Activated naive CD4-positive, alpha-beta T cell treated with Interleukin-2 at 50 U/mL for 16 hours (primary cell): ENCODE results near the gene DTD1.
A peak's percentile ranks its signal among the peaks of the same experiment; 100 is the strongest.

ENCODE experiments used
- DNase-seq: peaks from one replicate; pipeline ENCODE4 v3.0.0-alpha.2; 2020

DTD1 gene

DNA sequence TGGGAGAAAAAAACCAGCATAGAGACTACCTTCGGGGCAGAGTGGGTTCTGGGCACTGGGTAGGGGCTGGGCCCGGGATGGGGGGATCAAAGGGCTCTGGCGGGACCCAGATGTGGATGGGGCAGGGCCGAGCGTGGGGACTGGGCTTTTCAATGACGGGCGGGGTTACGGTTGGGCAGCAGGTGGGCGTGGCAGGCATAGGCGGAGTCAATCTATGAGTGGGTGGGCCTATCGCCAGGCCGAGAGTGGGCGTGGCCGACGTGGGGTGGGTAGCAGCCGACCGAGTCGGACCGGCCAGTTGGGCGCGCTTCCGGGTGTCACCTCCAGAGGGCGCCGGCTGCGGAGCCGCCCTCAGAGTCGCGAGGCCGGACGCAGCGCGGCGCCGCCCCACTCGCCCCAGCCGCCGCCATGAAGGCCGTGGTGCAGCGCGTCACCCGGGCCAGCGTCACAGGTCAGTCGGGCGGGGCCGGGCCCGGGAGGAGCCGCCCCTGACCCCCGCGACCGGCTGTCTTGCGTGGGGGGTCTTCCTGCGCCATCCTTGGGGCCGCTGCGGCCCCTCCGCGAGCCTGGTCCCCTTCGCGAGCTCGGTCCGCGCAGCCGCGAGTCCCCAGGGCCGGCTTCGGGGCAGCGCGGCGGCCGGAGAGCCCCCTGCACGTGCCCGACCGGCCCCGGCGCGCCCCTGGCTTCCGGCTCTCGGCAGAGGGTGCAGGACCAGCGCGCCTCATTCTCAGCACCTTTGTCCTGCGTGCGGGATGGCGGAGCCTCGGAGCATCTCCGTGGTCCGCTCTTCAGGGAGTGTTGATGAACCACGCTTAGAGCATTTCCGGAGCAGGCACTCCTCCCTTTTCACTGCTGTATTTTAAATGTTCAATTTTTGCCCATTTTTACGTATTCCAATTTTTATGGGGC lies at the start of gene DTD1:
DTD1 (plus strand) TSS at position 390 of the 909 bp plus-strand sequence; CDS start at position 409, 19 bp downstream.
- DNase-seq, result peak; percentile 88

- DNase-seq, result no peak
Observed at GRCh38 chr20:18541741-18542140, 46.1 kb upstream of the DTD1 start.

- DNase-seq, result no peak
Observed at GRCh38 chr20:18543216-18543615, 44.6 kb upstream of the DTD1 start.

- no peak for DNase-seq
Observed at GRCh38 chr20:18543932-18544331, 43.9 kb upstream of the DTD1 start.

DNA sequence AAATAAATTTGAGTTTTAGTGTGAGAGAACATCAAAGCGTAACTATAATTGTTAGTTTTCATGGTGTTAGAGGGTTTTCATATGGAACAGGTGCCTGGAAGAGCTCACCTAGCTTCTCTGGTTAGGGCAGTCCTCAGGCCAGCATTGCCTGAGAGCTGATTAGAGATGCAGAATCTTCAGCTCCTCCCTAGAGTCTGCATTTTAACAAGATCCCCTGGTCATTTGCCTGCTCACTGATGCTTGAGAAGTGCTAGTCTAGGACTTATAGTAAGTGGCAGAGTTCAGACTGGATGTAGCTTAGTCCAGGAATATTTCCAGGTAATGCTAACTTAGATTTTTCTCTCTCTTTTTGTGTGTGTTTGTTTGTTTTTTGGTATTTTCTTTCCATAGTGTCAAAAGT lies 42.3 kb upstream of the DTD1 start:
- DNase-seq, result no peak

GRCh38 chr20:18548465-18548864 lies 39.4 kb upstream of the DTD1 start:
- no peak for DNase-seq

DNA sequence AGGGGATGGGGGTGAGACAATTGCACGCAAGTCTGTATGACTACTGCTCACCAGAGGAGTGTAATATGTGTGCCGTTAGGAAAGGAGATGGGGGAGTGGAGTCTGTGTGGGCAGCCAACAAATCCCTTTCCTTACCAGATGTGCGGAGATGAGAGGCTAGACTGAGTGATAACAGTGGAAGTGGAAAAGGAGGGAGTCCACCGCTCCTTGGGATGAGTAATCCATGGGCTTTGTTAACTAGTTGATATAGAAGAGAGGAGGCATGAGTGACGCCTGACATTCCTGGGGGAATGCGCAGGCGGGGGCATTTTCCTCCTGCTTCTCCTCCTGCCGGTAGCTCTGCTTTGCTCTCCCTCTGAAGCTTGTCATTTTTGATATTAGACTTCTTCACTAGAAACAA lies 34.1 kb upstream of the DTD1 start:
- DNase-seq, result no peak

GRCh38 chr20:18566892-18567738 lies 20.7 kb upstream of the DTD1 start, which contains the start of gene SMIM26:
SMIM26 (plus strand) TSS chr20:18567432; CDS start chr20:18567479, 47 bp downstream.
- DNase-seq, result peak; percentile 96

DNA sequence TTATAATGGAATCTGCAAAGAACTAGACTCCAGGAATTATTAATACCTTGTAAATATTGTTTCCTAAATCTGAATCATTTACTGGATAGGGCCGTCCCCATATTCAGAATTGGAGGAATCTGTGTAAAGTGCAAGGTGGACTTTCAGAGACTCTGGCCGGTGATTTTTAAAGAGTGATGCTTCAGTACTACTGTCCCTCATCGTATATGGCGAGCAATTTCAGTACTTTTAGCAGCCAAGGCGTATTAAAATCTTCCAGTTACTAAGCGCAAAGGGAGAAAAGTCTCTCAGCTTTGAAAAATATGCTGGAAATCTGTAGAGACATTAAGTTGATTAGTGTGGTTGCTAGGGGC lies 20.1 kb upstream of the DTD1 start:
- no peak for DNase-seq

GRCh38 chr20:18571009-18571408 lies 16.8 kb upstream of the DTD1 start:
- DNase-seq, result no peak

GRCh38 chr20:18571578-18571977 lies 16.3 kb upstream of the DTD1 start:
- no peak for DNase-seq

GRCh38 chr20:18577942-18578341 lies 9.9 kb upstream of the DTD1 start:
- DNase-seq, result no peak

DNA sequence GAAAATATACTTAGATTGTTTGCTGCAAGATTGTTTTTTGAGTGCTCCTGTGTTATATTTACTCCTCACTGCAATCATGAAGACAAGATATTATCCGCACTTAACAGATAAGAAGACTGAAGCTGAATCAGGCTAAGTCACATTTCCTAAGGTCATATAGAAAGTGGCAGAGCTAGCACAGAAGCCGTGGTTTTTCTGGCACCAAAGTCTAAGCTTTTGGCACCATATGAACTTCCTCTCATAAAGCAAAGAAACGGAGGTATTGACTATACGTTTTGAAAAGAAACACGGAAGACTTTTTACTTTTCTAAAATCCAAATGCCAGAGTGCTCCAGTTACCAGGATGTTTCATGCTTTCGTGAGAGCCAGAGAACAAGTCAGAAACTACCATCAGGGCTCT lies 9.3 kb upstream of the DTD1 start:
- no peak for DNase-seq

- DNase-seq, result no peak
Observed at GRCh38 chr20:18580012-18580411, 7.8 kb upstream of the DTD1 start.

DNA sequence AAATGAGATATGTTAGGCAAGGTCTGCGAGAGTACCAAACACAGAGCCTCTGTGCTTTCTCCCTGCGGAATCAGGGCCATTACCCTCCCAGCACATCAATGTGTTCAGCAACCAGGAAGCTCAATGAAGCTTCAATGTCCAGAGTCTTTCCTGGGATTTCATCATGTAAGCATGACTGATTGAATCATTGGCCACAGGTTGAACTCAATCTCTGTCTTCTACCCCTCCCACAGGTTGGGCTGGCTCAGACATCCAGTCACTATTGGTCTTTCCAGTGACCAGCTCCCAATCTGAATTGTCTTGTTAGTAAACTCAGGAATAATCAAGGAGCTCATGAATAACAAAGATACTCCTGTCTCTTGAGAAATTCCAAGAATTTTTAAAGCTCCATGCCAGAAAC lies 2.7 kb upstream of the DTD1 start:
- no peak for DNase-seq

- DNase-seq, result no peak
Observed at GRCh38 chr20:18588574-18588933, 700 bp downstream of the DTD1 start.

DNA sequence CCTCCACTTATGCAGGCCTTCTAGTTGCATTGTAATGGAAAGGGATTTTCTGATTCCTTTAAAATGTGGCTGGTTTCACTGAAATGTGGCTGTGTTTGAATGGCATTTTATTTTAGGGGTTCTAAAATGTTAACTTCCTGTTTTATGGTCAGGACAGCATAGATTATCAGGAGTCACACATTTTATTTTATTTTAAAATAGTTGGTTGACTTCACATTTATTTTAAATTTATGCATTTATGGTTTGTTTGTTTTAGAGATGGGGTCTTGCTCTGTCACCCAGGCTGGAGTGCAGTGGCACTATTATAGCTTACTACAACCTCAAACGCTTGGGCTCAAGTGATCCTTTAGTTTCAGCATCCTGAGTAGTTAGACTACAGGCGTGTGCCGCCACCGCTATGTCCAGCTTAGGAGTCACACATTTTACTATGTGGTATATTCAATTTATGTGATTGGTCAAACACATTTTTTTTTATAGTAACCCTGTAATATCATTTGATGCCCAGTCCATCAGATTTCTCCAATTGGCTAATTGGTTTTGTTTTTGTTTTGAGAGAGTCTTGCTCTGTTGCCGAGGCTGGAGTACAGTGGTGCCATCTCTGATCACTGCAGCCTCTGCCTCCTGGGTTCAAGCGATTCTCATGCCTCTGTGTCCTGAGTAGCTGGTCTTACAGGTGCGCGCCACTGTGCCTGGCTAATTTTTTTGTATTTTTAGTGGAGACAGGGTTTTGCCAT lies 2.3 kb downstream of the DTD1 start:
- DNase-seq, result no peak

- DNase-seq, result no peak
Observed at GRCh38 chr20:18596270-18596669, 8.4 kb downstream of the DTD1 start.

DNA sequence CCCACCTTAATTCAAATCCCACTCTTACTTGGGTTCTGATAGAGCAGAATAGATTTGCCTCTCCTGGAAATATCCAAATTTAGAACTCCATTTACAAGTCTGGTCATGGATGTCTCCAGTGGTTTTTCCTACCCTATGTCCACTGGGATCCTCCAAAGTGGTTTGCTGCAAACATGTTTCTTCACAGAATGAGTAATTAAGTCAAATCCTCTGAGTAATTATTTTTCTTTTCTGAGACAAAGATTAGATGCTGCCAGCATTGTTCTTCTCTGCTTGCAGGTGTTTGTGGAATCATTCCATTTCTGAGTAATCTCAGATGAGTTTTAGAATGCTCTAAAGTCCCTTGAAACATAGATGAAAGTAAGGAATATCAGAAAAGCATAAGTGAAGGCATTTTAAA lies 21.9 kb downstream of the DTD1 start:
- DNase-seq, result no peak

- no peak for DNase-seq
Observed at GRCh38 chr20:18611492-18611891, 23.6 kb downstream of the DTD1 start.

GRCh38 chr20:18613553-18613952 lies 25.7 kb downstream of the DTD1 start:
- DNase-seq, result no peak

- DNase-seq, result no peak
Observed at GRCh38 chr20:18614244-18614643, 26.4 kb downstream of the DTD1 start.

- DNase-seq, result no peak
Observed at GRCh38 chr20:18615020-18615650, 27.3 kb downstream of the DTD1 start.
